ENCODE measurements around the gene FILIP1L.
A peak's percentile ranks its signal among the peaks of the same experiment; 100 is the strongest.
"Not testable (repeated sequence)": the region's sequence is repeated elsewhere in the genome, so short reads cannot be mapped to it uniquely, and the experiment has no call there.

The FILIP1L gene

GRCh38 chr3:99845331-99845730 lies 269.0 kb downstream of the FILIP1L start:
- no peak for DNase-seq (ENCODE audit: extremely low read depth, insufficient read length)
- no peaks in the 10 kb centered on the region for H3K36me3 ChIP-seq (ENCODE audit: control insufficient read depth, insufficient read depth, low read length)
- TF ChIP-seq, protein P1, sequence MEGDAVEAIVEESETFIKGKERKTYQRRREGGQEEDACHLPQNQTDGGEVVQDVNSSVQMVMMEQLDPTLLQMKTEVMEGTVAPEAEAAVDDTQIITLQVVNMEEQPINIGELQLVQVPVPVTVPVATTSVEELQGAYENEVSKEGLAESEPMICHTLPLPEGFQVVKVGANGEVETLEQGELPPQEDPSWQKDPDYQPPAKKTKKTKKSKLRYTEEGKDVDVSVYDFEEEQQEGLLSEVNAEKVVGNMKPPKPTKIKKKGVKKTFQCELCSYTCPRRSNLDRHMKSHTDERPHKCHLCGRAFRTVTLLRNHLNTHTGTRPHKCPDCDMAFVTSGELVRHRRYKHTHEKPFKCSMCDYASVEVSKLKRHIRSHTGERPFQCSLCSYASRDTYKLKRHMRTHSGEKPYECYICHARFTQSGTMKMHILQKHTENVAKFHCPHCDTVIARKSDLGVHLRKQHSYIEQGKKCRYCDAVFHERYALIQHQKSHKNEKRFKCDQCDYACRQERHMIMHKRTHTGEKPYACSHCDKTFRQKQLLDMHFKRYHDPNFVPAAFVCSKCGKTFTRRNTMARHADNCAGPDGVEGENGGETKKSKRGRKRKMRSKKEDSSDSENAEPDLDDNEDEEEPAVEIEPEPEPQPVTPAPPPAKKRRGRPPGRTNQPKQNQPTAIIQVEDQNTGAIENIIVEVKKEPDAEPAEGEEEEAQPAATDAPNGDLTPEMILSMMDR (IDR thresholded peaks at IDR 0.05; ENCODE audit: insufficient read depth, low read length, poor library complexity, severe bottlenecking), result no peak

DNA sequence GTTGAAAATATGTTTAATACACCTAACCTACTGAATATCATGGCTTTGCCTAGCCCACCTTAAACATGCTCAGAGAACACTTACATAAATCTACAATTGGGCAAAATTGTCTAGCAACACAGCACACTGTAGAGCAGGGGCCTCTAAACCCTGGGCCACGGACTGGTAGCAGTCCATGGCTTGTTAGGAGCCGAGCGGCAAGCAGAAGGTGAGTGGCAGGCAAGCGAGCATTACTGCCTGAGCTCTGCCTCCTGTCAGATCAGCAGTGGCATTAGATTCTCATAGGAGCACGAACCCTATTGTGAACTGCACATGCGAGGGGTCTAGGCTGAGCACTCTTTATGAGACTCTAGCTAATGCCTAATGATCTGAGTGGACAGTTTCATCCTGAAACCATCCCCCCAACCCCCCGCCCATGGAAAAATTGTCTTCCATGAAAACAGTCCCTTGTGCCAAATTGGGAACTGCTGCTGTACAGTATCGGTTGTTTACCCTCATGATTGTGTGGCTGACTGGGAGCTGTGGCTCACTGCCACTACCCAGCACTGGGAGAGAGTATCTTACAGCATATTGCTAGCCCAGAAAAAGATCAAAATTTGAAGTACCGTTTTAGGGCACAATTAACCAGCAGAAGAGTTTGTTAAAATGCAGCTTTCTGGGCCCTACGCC lies 270.6 kb downstream of the FILIP1L start:
- DNase-seq (ENCODE audit: extremely low read depth, insufficient read length), result no peak

More at GRCh38 chr3:99845331-99845730, 269.0 kb downstream of the FILIP1L start:
- no peak overlapping the region for H3K4me3 ChIP-seq (replicated peaks; ENCODE audit: low read depth, low read length)
- H3K27me3 ChIP-seq (replicated peaks; ENCODE audit: control insufficient read depth, insufficient read depth, low read length), result no peaks in the 10 kb centered on the region

DNA sequence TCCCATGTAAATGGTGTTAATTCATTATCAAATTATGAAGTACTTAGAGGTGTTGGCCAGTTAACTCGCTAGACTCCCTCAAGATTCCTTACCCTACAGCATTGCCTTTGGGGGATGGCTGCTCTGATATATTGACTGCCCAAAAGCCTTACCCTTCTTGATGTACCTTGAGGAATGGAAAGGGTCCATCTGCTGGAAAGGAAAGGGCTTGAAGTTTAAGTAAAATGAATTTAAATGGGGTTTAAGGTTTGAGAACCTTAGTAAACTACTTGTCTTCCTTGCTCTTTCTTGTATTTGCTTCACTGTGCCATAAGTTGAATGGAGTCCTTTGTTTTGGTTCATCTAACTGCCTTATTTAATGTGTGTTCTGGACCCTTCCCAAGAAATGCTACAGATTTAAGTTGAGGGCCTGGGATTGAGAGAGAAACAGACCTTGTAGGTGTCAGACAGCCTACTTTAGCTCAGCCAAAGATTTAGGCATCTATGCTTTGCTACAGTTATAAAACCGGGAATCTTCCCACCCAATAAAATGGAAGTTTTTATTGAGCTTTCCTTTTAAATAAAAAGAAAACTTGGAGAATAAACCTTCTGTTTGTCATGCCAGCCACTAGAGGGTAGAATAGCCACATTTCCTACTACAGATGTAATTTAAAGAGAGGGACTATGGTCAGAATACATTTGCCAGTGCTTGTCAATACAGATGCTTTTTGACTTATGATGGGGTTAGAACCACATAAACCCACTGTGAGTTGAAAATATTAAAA lies 271.3 kb downstream of the FILIP1L start:
- Histone ChIP-seq H3K4me3 (replicated peaks; ENCODE audit: low read depth, low read length) (no peak overlapping the region), H3K36me3 (ENCODE audit: control insufficient read depth, insufficient read depth, low read length) (no peaks in the 10 kb centered on the region), H3K27me3 (replicated peaks; ENCODE audit: control insufficient read depth, insufficient read depth, low read length) (no peaks in the 10 kb centered on the region)
- DNase-seq (ENCODE audit: extremely low read depth, insufficient read length), result no peak
- TF ChIP-seq, protein P1 (IDR thresholded peaks at IDR 0.05; ENCODE audit: insufficient read depth, low read length, poor library complexity, severe bottlenecking), result peak; percentile 51

More for the DNA sequence above, 270.6 kb downstream of the FILIP1L start:
- Histone ChIP-seq H3K27me3 (replicated peaks; ENCODE audit: control insufficient read depth, insufficient read depth, low read length) (no peaks in the 10 kb centered on the region), H3K4me3 (replicated peaks; ENCODE audit: low read depth, low read length) (no peak overlapping the region), H3K36me3 (ENCODE audit: control insufficient read depth, insufficient read depth, low read length) (no peaks in the 10 kb centered on the region)
- TF ChIP-seq, protein P1 (IDR thresholded peaks at IDR 0.05; ENCODE audit: insufficient read depth, low read length, poor library complexity, severe bottlenecking), result no peak

- DNase-seq (ENCODE audit: extremely low read depth, insufficient read length); H3K4me3 ChIP-seq (replicated peaks; ENCODE audit: low read depth, low read length); H3K27me3 ChIP-seq (replicated peaks; ENCODE audit: control insufficient read depth, insufficient read depth, low read length); H3K36me3 ChIP-seq (ENCODE audit: control insufficient read depth, insufficient read depth, low read length): not testable (repeated sequence)
These were observed 272.4 kb downstream of the FILIP1L start for GRCh38 chr3:99841949-99842348.

DNA sequence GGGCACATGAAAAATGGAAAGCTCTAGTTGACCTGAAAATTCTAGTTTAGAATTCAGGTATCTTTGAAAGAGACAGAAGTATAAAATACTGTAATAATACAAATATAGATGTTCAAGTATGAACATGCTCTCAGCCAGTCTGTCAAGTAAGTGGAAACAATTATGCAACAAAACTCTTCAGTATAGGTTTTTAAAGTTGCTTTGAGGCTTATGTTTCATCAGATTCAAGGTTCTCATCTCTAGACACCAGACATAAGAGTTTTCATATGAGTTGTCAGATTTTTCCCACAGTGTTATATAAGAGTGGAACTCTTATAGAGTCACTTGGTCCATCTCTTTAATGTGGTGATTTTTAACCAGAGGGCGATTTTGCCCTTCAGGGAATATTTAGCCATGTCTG lies 274.7 kb downstream of the FILIP1L start:
- TF ChIP-seq, protein P1 (IDR thresholded peaks at IDR 0.05; ENCODE audit: insufficient read depth, low read length, poor library complexity, severe bottlenecking), result no peak
- Histone ChIP-seq H3K4me3 (replicated peaks; ENCODE audit: low read depth, low read length) (no peak overlapping the region), H3K36me3 (ENCODE audit: control insufficient read depth, insufficient read depth, low read length) (no peaks in the 10 kb centered on the region), H3K27me3 (replicated peaks; ENCODE audit: control insufficient read depth, insufficient read depth, low read length) (no peaks in the 10 kb centered on the region)
- no peak for DNase-seq (ENCODE audit: extremely low read depth, insufficient read length)

- H3K4me3 ChIP-seq (replicated peaks; ENCODE audit: low read depth, low read length), result no peak overlapping the region
- no peaks in the 10 kb centered on the region for H3K36me3 ChIP-seq (ENCODE audit: control insufficient read depth, insufficient read depth, low read length)
- H3K27me3 ChIP-seq (replicated peaks; ENCODE audit: control insufficient read depth, insufficient read depth, low read length), result no peaks in the 10 kb centered on the region
- TF ChIP-seq, protein P1 (IDR thresholded peaks at IDR 0.05; ENCODE audit: insufficient read depth, low read length, poor library complexity, severe bottlenecking), result no peak
- DNase-seq (ENCODE audit: extremely low read depth, insufficient read length), result no peak
These were observed 275.5 kb downstream of the FILIP1L start for GRCh38 chr3:99838755-99839154.

Measured in GM06990 (cell line).